ENCODE measurements around the gene ELMO1.

GRCh38 chr7:37251222-37251621 lies 197.4 kb downstream of the ELMO1 start:
- no peak for TF ChIP-seq CTCF (IDR thresholded peaks at IDR 0.05)
- TF ChIP-seq EP300 (IDR thresholded peaks at IDR 0.05), result no peak
- TF ChIP-seq POLR2A (IDR thresholded peaks at IDR 0.05), result no peak

All from ovary (tissue), 3 donors.